Measurements from ENCODE around the gene STARD13.

The STARD13 gene

DNA sequence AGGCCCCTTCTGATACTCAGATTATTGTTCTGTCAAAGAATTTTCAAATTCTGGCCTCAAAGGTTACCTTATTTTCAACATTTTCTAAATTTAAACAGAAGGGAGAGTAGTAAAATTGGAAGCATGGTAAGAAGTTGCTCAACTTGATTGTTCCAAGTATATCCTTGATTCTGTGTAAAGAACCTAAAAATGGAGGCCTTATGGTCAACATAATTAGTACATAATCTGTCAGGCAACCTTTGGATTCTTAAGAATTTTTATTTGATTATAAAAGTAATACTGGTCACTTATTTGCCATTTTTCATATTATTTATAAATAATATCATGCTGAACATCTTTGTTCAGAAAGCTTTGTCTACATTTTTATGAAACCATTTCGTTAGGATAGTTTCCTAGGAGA is 83.9 kb downstream of the STARD13 start:
- Mint-ChIP-seq H3K27ac (no peak overlapping the region), H3K4me3 (no peak overlapping the region), H3K27me3 (peaks cover 7% of the 10 kb centered on the region), H3K4me1 (ENCODE audit: low read depth) (peaks cover 10% of the 10 kb centered on the region), H3K36me3 (no peaks in the 10 kb centered on the region), H3K9me3 (ENCODE audit: low read depth) (no peaks in the 10 kb centered on the region)

DNA sequence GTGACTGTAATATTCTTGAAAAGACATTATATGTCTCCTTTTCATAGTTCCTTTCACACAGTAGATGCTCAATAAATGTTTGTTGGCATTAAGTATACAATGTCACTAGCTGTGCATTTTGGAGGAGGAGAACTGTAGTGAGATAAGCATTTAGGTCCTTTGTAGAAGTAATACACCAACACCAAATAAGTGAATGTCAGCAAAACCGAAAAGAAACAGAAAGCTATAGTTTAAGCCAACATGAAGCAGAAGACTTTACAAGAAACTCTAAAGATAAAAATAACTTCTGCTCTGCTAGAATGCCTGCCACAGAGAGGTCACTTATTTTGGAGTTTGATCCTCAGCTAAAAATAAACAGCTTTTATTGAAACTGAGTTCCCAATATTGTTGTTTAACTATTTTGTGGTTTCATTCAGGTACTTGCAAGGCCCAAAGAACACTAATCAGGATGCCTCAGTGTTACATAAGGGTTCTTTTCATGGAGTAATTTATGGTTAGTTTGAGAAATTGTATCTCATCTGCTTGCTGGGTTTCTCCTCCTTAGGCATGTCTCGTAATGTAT is 86.2 kb downstream of the STARD13 start:
- no peak overlapping the region for H3K4me3 Mint-ChIP-seq
- peaks cover 6% of the 10 kb centered on the region for H3K27me3 Mint-ChIP-seq
- H3K36me3 Mint-ChIP-seq, result no peaks in the 10 kb centered on the region
- no peak overlapping the region for H3K27ac Mint-ChIP-seq
- H3K9me3 Mint-ChIP-seq (ENCODE audit: low read depth), result no peaks in the 10 kb centered on the region
- peaks cover 4% of the 10 kb centered on the region for H3K4me1 Mint-ChIP-seq (ENCODE audit: low read depth)

DNA sequence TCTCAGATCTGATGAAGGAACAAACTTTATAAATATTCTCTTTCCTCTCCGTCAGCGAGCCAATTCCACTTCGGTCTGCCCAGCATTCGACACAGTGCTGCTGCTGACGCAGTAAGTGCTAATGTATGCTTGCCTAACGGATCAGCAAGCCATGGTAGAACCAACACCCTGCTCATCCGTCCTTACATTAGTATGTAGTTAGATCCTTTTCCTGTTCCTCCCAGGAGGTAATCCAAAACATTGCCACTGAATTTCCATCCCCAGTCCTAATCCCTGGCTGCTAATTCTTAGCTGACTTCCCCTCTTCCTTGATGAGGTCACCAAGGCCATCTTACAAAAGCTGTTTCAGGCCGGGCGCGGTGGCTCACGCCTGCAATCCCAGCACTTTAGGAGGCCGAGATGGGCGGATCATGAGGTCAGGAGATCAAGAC is 88.0 kb downstream of the STARD13 start:
- no peak overlapping the region for H3K27ac Mint-ChIP-seq
- peaks cover 1% of the 10 kb centered on the region for H3K4me1 Mint-ChIP-seq (ENCODE audit: low read depth)
- H3K9me3 Mint-ChIP-seq (ENCODE audit: low read depth), result no peaks in the 10 kb centered on the region

DNA sequence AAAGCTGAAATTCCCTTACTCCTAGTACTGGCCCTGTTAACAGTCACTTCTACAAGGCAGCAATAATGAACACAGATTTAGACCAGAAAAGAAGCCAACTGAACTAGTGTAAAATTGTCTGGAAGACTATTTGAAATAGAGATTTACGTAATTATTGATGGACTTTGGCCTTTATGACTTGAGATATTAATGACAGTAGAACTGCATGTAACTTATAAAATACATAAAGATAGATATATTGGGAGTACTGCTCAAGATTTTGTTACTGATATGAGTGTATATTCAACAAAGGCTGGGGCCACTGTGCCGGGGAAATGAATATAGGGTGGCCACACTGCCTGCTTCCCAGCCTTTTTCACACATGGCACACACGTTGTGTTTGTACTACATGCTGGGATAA is 88.8 kb downstream of the STARD13 start:
- peaks cover 1% of the 10 kb centered on the region for H3K4me1 Mint-ChIP-seq (ENCODE audit: low read depth)
- H3K36me3 Mint-ChIP-seq, result no peaks in the 10 kb centered on the region
- H3K4me3 Mint-ChIP-seq, result no peak overlapping the region
- H3K27ac Mint-ChIP-seq, result no peak overlapping the region
- peaks cover 6% of the 10 kb centered on the region for H3K27me3 Mint-ChIP-seq
- no peaks in the 10 kb centered on the region for H3K9me3 Mint-ChIP-seq (ENCODE audit: low read depth)

More for the DNA sequence above, 88.0 kb downstream of the STARD13 start:
- no peaks in the 10 kb centered on the region for H3K36me3 Mint-ChIP-seq
- H3K4me3 Mint-ChIP-seq, result no peak overlapping the region
- H3K27me3 Mint-ChIP-seq, result peaks cover 6% of the 10 kb centered on the region

DNA sequence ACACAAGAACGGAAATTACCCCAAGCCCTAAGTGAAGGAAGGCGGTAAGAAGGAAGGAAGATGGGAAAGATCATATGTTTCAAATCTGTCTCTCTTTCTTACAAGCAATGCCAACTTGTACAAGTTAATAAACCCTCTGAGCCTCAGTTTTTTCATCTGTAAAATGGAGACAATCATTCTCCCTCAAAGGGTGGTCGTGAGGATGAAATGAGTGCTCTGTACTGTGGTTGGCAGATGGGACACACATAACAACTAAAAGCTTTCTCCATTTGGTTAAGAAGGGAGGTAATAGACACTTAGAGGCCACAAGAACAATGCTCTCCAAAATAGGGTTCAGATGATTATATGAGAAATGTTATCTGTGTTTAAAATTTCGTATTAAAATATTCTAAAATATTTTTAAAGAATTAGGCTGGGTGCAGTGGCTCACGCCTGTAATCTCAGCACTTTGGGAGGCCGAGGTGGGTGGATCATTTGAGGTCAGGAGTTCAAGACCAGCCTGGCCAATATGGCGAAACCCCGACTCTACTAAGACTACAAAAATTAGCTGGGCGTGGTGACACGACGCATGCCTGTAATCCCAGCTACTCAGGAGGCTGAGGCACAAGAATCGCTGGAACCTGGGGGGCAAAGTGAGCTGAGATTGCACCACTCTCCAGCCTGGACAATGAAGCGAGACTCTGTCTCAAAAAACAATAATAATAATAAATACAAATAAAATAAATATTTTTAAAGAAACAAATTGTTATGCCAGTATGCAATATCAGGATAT is 89.7 kb downstream of the STARD13 start:
- Mint-ChIP-seq H3K27ac (no peak overlapping the region), H3K4me3 (no peak overlapping the region), H3K9me3 (ENCODE audit: low read depth) (no peaks in the 10 kb centered on the region), H3K4me1 (ENCODE audit: low read depth) (peaks cover 1% of the 10 kb centered on the region), H3K36me3 (no peaks in the 10 kb centered on the region), H3K27me3 (peaks cover 6% of the 10 kb centered on the region)

DNA sequence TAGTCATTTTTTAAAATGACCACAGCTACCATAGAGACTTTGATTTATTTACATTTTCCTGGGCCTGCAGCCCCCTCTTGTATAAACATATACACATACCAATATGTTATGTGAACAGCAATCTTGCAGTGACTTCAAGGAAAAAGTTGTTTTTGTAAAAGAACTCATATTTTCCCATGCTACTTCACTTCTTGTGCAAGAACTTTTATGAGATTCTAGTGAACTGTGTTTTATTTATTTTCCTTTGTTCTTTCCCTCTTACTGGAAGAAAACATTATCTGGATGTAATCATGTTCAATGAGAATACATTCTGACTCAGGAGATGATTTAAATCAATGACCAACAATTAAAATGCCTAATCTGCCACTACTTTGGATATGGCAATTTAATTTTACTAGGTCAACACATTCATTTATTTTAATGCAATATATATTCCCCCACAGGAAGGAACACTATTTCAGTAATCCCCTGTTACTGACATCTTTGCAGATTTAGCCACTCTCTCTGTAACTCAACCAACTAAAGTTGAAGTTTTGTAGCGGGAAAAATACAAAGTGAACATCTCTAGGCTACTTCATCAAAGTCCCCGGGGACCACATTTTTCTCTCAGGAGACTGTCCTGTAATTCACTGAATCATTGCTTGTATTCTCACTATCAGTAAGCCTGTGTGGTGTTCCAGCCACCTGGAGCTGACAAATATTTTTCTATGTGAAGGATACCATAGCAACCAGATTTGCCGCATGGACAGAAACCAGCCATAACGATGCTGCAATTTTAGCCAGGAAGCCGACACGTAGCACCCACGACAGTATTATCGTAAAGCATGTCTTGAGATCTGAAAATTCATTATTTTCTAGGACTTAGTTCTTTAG is 90.5 kb downstream of the STARD13 start:
- Mint-ChIP-seq H3K27me3 (peaks cover 6% of the 10 kb centered on the region), H3K9me3 (ENCODE audit: low read depth) (no peaks in the 10 kb centered on the region), H3K4me3 (no peak overlapping the region), H3K36me3 (no peaks in the 10 kb centered on the region), H3K27ac (no peak overlapping the region), H3K4me1 (ENCODE audit: low read depth) (peaks cover 1% of the 10 kb centered on the region)

DNA sequence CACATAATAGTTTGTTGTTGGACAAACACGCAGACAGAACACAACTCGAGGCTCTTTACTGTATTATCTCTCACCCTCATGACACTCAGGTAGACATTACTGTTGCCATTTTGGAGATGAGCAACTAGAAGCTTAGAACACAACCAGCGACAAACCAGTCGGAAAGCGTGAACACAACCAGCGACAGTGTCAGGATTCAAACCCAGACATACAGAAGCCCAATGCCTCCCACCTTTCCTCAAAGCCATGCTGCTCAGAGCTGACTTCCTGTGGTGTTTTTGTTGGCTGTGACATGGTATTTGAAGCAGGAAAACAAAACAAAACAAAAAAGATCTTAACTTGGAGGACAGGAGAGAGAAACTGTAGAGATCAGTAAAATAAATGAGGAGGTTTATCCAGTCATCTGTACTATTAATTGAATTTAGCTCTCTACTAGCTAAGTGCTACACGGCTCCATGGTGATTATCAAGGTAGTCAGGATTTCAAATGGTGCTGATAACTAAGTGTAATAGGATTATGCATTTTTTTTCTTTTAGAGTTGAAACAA is 92.1 kb downstream of the STARD13 start:
- Mint-ChIP-seq H3K4me1 (ENCODE audit: low read depth) (peaks cover 1% of the 10 kb centered on the region), H3K36me3 (no peaks in the 10 kb centered on the region), H3K27ac (no peak overlapping the region), H3K4me3 (no peak overlapping the region), H3K9me3 (ENCODE audit: low read depth) (no peaks in the 10 kb centered on the region), H3K27me3 (peaks cover 5% of the 10 kb centered on the region)

DNA sequence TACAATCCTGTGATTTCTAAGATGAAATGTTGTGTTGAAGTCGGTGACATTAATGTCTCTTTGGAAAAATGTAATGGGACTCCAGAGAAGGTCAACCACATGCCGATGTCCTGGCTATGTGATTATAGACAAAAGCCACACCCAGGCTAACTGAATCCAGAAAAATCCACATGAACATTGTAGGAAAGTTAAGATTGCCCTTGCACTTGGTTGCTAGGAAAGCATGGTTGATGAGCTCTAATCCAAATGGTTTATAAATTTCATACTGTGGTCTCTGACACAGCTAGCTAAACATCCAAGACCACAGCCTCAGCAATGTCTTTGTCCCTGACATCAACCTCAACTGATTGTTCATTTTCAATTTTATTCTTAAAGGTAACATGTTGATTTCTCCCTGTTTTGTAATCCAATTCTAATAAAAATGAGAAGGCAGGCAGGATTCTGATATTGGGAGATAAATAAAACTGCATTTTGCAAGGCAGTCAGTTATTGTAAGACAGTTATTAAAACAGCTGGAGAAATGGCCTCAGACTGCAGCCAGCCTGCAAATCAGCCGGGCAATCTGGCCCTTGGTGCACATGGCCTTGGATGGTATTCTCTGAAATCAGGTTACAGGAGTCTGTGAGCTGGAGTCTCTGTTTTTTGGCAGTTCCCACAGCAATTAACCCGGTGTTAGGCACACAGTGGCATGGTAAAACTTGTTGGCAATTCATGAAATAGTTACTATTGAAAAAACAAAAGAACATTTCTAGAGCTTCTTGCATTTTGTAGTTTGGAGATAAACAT is 93.9 kb downstream of the STARD13 start:
- peaks cover 1% of the 10 kb centered on the region for H3K27me3 Mint-ChIP-seq
- H3K9me3 Mint-ChIP-seq (ENCODE audit: low read depth), result no peaks in the 10 kb centered on the region
- H3K36me3 Mint-ChIP-seq, result no peaks in the 10 kb centered on the region
- no peak overlapping the region for H3K4me3 Mint-ChIP-seq
- H3K4me1 Mint-ChIP-seq (ENCODE audit: low read depth), result peaks cover 9% of the 10 kb centered on the region
- no peak overlapping the region for H3K27ac Mint-ChIP-seq

DNA sequence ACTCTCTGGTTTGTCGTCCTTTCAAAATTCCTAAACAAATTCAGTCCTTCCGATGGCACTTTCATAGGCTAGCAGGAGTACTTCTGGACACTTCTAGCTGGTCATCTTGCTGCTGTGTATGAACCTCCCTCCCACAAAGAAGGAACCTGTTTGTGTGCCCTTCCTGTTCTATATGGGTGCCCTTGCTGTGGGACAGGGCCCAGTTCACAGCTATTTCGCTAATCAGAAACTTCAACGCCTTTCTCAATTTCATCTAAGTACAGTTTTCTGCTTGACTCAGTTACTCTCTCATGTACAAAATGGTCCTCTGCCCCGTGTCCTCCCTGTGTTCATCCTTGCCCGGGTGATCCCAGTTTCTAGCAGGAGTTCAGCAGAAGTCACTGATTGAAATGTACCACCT is 96.1 kb downstream of the STARD13 start:
- no peak overlapping the region for H3K27ac Mint-ChIP-seq

DNA sequence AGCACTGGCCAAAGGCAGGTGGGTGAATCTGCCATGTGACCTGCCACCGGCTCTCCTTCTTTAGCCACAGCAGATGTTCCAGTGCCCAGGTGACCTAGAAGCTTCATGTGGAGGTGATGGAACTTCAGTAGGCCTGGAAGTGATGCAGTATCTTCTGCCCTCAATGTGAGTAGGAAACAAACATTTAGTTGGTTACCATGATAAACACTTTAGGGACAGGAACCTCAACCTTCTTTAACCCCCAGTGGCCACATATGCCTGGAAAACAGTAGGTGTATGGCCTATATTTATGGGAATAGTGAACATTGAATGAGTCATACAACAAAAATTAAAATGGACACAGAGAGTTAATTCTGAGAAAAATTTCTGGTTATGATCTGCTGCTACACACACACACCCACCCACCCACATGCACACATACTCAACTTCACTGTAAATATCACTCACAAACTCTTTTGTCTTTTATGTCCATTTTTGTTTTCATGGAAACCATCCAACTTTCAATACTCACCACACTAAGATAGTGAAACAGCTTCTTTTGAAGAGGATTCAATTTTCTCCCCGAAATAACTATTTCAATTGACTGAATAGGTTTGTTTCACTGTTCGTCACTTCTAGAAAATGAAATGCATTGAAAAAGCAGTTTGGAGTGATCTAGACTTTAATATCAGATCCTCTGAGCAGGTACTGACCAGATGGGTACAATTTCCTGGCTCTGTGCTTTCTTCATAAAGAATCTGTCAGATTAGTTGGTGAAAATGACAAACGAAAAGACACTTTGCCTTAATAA is 97.3 kb downstream of the STARD13 start:
- H3K4me3 Mint-ChIP-seq, result no peak overlapping the region
- H3K9me3 Mint-ChIP-seq (ENCODE audit: low read depth), result no peaks in the 10 kb centered on the region
- no peak overlapping the region for H3K27ac Mint-ChIP-seq
- peaks cover 9% of the 10 kb centered on the region for H3K4me1 Mint-ChIP-seq (ENCODE audit: low read depth)
- peaks cover 7% of the 10 kb centered on the region for H3K27me3 Mint-ChIP-seq
- H3K36me3 Mint-ChIP-seq, result no peaks in the 10 kb centered on the region

More for the DNA sequence above, 96.1 kb downstream of the STARD13 start:
- Mint-ChIP-seq H3K36me3 (no peaks in the 10 kb centered on the region), H3K4me1 (ENCODE audit: low read depth) (peaks cover 10% of the 10 kb centered on the region), H3K4me3 (no peak overlapping the region), H3K9me3 (ENCODE audit: low read depth) (no peaks in the 10 kb centered on the region), H3K27me3 (peaks cover 4% of the 10 kb centered on the region)

DNA sequence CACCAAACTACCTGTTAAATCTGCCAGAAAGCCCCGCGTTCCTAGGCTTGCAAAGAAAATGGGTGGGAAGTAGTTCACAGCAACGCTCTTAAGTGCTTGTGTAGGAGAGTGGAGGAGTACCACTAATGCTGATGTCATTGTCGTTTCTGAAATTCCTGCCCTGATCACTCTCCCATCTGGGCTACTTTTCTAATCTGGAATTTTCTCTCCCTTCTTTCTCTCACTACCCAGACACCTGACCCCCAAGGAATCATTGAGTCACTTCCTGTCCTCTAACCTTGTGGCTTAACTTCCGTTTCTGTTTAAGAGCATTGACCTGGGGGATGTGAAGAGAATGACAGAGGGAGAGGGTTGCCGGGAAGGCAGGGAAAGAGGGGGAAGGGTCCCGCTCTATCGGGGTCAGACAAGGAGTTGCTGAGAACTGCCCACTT is 98.7 kb downstream of the STARD13 start:
- no peak overlapping the region for H3K27ac Mint-ChIP-seq
- H3K27me3 Mint-ChIP-seq, result peaks cover 10% of the 10 kb centered on the region
- peaks cover 9% of the 10 kb centered on the region for H3K4me1 Mint-ChIP-seq (ENCODE audit: low read depth)
- H3K9me3 Mint-ChIP-seq (ENCODE audit: low read depth), result no peaks in the 10 kb centered on the region
- H3K4me3 Mint-ChIP-seq, result no peak overlapping the region
- H3K36me3 Mint-ChIP-seq, result no peaks in the 10 kb centered on the region

DNA sequence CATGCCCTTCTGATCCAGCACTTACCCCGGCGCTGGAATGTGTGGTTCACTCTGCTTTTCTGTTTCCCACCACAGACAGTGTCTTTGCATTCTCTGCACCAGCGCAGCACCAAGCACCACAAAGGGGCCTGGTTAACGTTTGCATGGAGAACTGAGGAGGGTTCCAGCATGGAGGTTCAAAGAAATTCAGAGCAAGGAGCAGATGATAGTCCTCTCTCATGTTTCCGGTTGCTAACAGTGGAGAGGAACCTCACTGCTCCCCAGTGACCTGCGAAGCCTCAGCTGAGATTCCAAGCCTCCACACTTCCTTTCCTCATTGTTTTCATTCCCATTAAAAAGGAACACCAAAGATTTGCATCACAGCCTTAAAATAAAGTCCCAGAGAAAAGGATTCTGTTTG is 99.7 kb downstream of the STARD13 start:
- Mint-ChIP-seq H3K36me3 (no peaks in the 10 kb centered on the region), H3K27me3 (peaks cover 17% of the 10 kb centered on the region), H3K9me3 (ENCODE audit: low read depth) (no peaks in the 10 kb centered on the region), H3K27ac (no peak overlapping the region), H3K4me3 (no peak overlapping the region), H3K4me1 (ENCODE audit: low read depth) (peaks cover 9% of the 10 kb centered on the region)

DNA sequence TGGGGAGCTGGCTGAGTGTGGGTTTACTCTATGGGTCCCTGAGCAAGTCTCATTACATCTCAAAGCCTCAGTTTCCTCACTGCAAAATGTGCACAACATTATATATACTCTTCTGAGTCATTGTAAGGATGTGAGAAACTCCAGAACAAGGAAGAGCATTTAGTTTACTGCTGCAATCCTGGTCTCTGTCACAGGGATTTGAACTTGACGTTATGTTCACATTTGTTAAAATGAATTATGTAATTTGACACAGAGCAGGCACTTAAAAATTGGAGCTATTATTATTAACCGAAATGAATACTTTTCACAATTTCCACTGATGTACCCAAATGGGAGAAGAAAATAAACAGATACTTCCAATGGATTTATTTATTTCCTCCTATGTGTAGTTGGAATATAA is 101.0 kb downstream of the STARD13 start:
- no peak overlapping the region for H3K27ac Mint-ChIP-seq
- no peaks in the 10 kb centered on the region for H3K9me3 Mint-ChIP-seq (ENCODE audit: low read depth)
- peaks cover 9% of the 10 kb centered on the region for H3K4me1 Mint-ChIP-seq (ENCODE audit: low read depth)
- peaks cover 22% of the 10 kb centered on the region for H3K27me3 Mint-ChIP-seq
- H3K4me3 Mint-ChIP-seq, result no peak overlapping the region
- H3K36me3 Mint-ChIP-seq, result no peaks in the 10 kb centered on the region

DNA sequence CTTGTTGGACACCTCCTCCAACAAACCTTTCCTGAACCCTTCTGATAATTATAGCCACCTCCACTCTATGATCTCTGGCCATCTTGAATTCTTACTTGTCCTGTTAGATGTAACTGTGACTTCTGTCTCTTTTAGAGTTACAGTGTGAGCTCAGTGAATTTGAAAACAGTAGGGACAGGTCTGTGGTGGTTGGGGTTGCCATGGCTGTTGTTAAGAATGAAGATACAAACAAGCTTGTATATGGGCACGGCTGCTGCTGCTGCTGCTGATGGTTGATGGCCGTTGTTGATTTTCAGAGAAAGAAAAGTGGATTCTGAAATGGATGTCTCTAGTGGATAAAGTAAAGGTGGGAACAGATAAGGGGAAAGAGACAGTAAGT is 101.5 kb downstream of the STARD13 start:
- Mint-ChIP-seq H3K27me3 (peaks cover 22% of the 10 kb centered on the region), H3K27ac (no peak overlapping the region), H3K4me3 (no peak overlapping the region), H3K4me1 (ENCODE audit: low read depth) (peaks cover 9% of the 10 kb centered on the region), H3K9me3 (ENCODE audit: low read depth) (no peaks in the 10 kb centered on the region), H3K36me3 (no peaks in the 10 kb centered on the region)

Measured in activated naive CD8-positive, alpha-beta T cell (primary cell).